ENCODE measurements around the gene CUX1. TPM values are rescaled to one million over a fixed set of nuclear protein-coding genes. Genes with fewer than 3 reads are reported as not detected.

Gene CUX1
- total RNA-seq, 1 experiment from 2014 or later = 54.8 TPM

DNA sequence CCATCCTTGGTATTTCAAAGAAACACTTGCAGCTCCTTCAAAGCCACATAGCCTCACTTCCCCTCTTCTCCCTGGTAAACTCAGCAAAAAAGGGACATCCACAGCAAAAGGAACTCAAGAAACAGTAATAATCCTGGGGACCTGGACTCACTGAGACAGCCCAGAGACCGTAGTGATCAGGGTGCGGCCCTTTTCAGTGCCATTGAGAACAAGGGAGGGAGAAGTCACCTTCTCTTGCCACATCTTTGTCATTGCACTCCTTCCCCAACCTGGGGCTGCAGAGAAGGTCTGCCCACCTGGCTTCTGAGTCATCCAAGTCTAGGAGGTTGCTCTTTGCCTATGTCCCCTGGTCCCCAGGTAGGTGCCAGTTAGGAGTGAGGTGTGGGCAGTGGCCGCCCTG, 375.4 kb downstream of the CUX1 start:
- intact Hi-C loops (cut with micrococcal nuclease; ENCODE audit: unreplicated experiment) = no loop called here
- no TSS peak for BruUV-seq (replicated peaks)
- Mint-ChIP-seq H3K4me1 (ENCODE audit: low read depth, unreplicated experiment) (no peaks in the 10 kb centered on the region), H3K36me3 (ENCODE audit: insufficient read depth, unreplicated experiment) (peaks cover 11% of the 10 kb centered on the region), H3K27ac (ENCODE audit: unreplicated experiment) (no peak overlapping the region), H3K9me3 (ENCODE audit: low read depth, unreplicated experiment) (no peaks in the 10 kb centered on the region), H3K4me3 (ENCODE audit: low read depth, unreplicated experiment) (no peak overlapping the region), H3K27me3 (ENCODE audit: unreplicated experiment) (no peaks in the 10 kb centered on the region)
- DNase-seq = no peak
- TF ChIP-seq, protein P1, sequence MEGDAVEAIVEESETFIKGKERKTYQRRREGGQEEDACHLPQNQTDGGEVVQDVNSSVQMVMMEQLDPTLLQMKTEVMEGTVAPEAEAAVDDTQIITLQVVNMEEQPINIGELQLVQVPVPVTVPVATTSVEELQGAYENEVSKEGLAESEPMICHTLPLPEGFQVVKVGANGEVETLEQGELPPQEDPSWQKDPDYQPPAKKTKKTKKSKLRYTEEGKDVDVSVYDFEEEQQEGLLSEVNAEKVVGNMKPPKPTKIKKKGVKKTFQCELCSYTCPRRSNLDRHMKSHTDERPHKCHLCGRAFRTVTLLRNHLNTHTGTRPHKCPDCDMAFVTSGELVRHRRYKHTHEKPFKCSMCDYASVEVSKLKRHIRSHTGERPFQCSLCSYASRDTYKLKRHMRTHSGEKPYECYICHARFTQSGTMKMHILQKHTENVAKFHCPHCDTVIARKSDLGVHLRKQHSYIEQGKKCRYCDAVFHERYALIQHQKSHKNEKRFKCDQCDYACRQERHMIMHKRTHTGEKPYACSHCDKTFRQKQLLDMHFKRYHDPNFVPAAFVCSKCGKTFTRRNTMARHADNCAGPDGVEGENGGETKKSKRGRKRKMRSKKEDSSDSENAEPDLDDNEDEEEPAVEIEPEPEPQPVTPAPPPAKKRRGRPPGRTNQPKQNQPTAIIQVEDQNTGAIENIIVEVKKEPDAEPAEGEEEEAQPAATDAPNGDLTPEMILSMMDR (IDR thresholded peaks at IDR 0.05; ENCODE audit: unreplicated experiment) = no peak
- CTCF ChIA-PET = no interaction called here

DNA sequence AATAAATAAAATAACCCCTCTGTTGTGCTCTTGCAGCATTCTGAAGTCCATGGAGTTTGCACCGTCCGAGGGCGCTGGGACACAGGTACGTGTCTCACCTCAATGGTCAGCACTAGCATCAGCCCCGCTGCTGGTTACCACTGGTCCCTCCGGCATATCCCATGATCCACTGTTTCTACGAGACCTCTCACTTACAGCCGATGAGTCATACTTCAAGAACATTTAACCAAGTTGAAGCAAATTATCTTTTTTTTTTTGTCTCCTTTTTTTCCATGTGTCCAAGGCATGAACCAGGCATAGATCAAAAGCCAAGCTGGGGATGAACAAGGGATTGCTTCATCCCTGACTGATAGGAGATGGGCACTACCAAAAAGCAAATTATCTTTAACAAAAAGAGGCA, 376.4 kb downstream of the CUX1 start:
- no peaks in the 10 kb centered on the region for H3K9me3 Mint-ChIP-seq (ENCODE audit: low read depth, unreplicated experiment)
- no peak overlapping the region for H3K27ac Mint-ChIP-seq (ENCODE audit: unreplicated experiment)
- H3K4me3 Mint-ChIP-seq (ENCODE audit: low read depth, unreplicated experiment) = no peak overlapping the region
- DNase-seq = no peak
- TF ChIP-seq, protein P1 (IDR thresholded peaks at IDR 0.05; ENCODE audit: unreplicated experiment) = no peak
- intact Hi-C loops (cut with micrococcal nuclease; ENCODE audit: unreplicated experiment) = no loop called here
- CTCF ChIA-PET = interaction anchor here (0.6 kb wide), 1 partner anchor 564 kb away, joined by 3 read pairs; no protein-coding TSS in a partner anchor
- H3K27me3 Mint-ChIP-seq (ENCODE audit: unreplicated experiment) = no peaks in the 10 kb centered on the region
- peaks cover 14% of the 10 kb centered on the region for H3K36me3 Mint-ChIP-seq (ENCODE audit: insufficient read depth, unreplicated experiment)
- BruUV-seq (replicated peaks) = no TSS peak
- H3K4me1 Mint-ChIP-seq (ENCODE audit: low read depth, unreplicated experiment) = no peaks in the 10 kb centered on the region

DNA sequence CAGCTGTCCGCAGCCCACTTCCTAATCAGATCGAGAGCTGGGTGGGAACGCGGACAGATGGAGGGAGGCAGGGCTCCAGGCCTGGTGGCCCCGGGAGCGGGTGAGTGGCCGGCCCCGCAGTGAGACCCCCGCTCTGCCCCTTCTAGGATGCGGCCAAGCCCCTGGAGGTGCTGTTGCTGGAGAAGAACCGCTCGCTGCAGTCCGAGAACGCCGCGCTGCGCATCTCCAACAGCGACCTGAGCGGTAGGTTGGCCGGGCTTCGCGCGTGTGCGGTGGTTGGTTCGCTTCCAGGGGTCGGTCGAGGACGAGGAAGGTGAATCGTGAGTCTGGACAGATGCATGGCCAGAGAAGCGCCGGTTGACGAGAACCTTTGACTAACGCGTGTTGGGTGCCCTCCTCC, 377.9 kb downstream of the CUX1 start:
- Mint-ChIP-seq H3K9me3 (ENCODE audit: low read depth, unreplicated experiment) (no peaks in the 10 kb centered on the region), H3K27me3 (ENCODE audit: unreplicated experiment) (no peaks in the 10 kb centered on the region), H3K4me3 (ENCODE audit: low read depth, unreplicated experiment) (no peak overlapping the region), H3K4me1 (ENCODE audit: low read depth, unreplicated experiment) (no peaks in the 10 kb centered on the region), H3K27ac (ENCODE audit: unreplicated experiment) (no peak overlapping the region), H3K36me3 (ENCODE audit: insufficient read depth, unreplicated experiment) (peaks cover 14% of the 10 kb centered on the region)
- TF ChIP-seq, protein P1 (IDR thresholded peaks at IDR 0.05; ENCODE audit: unreplicated experiment) = no peak
- DNase-seq = no peak
- BruUV-seq (replicated peaks) = no TSS peak
- CTCF ChIA-PET = no interaction called here
- intact Hi-C loops (cut with micrococcal nuclease; ENCODE audit: unreplicated experiment) = no loop called here

DNA sequence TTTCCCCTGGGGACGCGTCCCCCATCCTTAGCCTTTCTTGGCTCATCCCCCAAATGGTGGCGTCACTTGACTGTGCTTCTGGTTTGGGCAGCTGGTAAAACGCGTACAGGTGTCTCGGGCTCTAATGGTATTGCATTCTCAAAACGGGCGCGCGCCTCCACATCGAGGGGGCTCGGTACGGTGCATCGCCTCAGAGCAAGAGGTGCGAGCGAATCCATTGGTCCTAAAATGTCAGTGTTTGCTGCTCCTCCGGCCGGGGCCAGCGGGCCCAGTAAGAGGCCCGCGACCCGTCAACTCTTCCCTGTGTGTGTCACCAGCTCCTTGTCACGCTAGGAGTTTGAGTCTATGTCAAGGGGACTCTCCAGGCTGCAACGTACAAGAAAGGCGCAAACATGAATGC, 378.6 kb downstream of the CUX1 start:
- Mint-ChIP-seq H3K4me1 (ENCODE audit: low read depth, unreplicated experiment) (no peaks in the 10 kb centered on the region), H3K27me3 (ENCODE audit: unreplicated experiment) (no peaks in the 10 kb centered on the region), H3K36me3 (ENCODE audit: insufficient read depth, unreplicated experiment) (peaks cover 14% of the 10 kb centered on the region), H3K4me3 (ENCODE audit: low read depth, unreplicated experiment) (no peak overlapping the region), H3K27ac (ENCODE audit: unreplicated experiment) (no peak overlapping the region), H3K9me3 (ENCODE audit: low read depth, unreplicated experiment) (no peaks in the 10 kb centered on the region)
- CTCF ChIA-PET = no interaction called here
- intact Hi-C loops (cut with micrococcal nuclease; ENCODE audit: unreplicated experiment) = no loop called here
- BruUV-seq (replicated peaks) = no TSS peak
- TF ChIP-seq, protein P1 (IDR thresholded peaks at IDR 0.05; ENCODE audit: unreplicated experiment) = no peak
- DNase-seq = no peak
